ENCODE measurements around the gene MTAP.

Gene MTAP

GRCh38 chr9:21802418-21803000 lies at the start of gene MTAP:
TSS of gene MTAP (plus strand) at chr9:21802636. CDS start at chr9:21802749, 113 bp downstream.
- DNase-seq, result peak; percentile 96

GRCh38 chr9:21753523-21753922 lies 48.9 kb upstream of the MTAP start:
- DNase-seq, result no peak

- DNase-seq, result no peak
These were observed 47.7 kb upstream of the MTAP start for GRCh38 chr9:21754741-21755140.

- no peak for DNase-seq
These were observed 43.9 kb upstream of the MTAP start for GRCh38 chr9:21758540-21758939.

- DNase-seq, result no peak
These were observed 41.0 kb upstream of the MTAP start for GRCh38 chr9:21761309-21761901.

- DNase-seq, result no peak
These were observed 40.4 kb upstream of the MTAP start for GRCh38 chr9:21762064-21762463.

- no peak for DNase-seq
These were observed 37.6 kb upstream of the MTAP start for GRCh38 chr9:21764846-21765245.

GRCh38 chr9:21766096-21766495 lies 36.3 kb upstream of the MTAP start:
- no peak for DNase-seq

GRCh38 chr9:21770871-21771560 lies 31.4 kb upstream of the MTAP start:
- DNase-seq, result no peak

GRCh38 chr9:21777701-21778100 lies 24.7 kb upstream of the MTAP start:
- no peak for DNase-seq

GRCh38 chr9:21778304-21778703 lies 24.1 kb upstream of the MTAP start:
- DNase-seq, result no peak

- DNase-seq, result no peak
These were observed 23.0 kb upstream of the MTAP start for GRCh38 chr9:21779397-21779796.

GRCh38 chr9:21781656-21782055 lies 20.8 kb upstream of the MTAP start:
- no peak for DNase-seq

- no peak for DNase-seq
These were observed 20.2 kb upstream of the MTAP start for GRCh38 chr9:21782205-21782604.

GRCh38 chr9:21788752-21789151 lies 13.7 kb upstream of the MTAP start:
- DNase-seq, result no peak

GRCh38 chr9:21789541-21790037 lies 12.8 kb upstream of the MTAP start:
- DNase-seq, result peak; percentile 83

- DNase-seq, result no peak
These were observed 7.0 kb upstream of the MTAP start for GRCh38 chr9:21795483-21795882.

GRCh38 chr9:21796768-21797167 lies 5.7 kb upstream of the MTAP start:
- no peak for DNase-seq

GRCh38 chr9:21800931-21801682 lies 1.3 kb upstream of the MTAP start:
- no peak for DNase-seq

GRCh38 chr9:21801683-21802417 lies 586 bp upstream of the MTAP start:
- peak; percentile 84 for DNase-seq

- DNase-seq, result no peak
These were observed 1.2 kb downstream of the MTAP start for GRCh38 chr9:21803649-21804048.

- no peak for DNase-seq
These were observed 1.9 kb downstream of the MTAP start for GRCh38 chr9:21804331-21804730.

- DNase-seq, result no peak
These were observed 2.4 kb downstream of the MTAP start for GRCh38 chr9:21804791-21805190.

Measured in NCI-H774 (cell line).